GM12872 (cell line): ENCODE measurements around the gene BOD1L1.

Experiments used
- TF ChIP-seq, protein P1 (sequence below): IDR thresholded peaks from 3 replicates; pipeline ENCODE4 v1.5.1; 2011; ENCODE audit warnings: low read depth, mild to moderate bottlenecking, low read length, moderate library complexity; ENCODE audit not compliant: insufficient read depth

The BOD1L1 gene

DNA sequence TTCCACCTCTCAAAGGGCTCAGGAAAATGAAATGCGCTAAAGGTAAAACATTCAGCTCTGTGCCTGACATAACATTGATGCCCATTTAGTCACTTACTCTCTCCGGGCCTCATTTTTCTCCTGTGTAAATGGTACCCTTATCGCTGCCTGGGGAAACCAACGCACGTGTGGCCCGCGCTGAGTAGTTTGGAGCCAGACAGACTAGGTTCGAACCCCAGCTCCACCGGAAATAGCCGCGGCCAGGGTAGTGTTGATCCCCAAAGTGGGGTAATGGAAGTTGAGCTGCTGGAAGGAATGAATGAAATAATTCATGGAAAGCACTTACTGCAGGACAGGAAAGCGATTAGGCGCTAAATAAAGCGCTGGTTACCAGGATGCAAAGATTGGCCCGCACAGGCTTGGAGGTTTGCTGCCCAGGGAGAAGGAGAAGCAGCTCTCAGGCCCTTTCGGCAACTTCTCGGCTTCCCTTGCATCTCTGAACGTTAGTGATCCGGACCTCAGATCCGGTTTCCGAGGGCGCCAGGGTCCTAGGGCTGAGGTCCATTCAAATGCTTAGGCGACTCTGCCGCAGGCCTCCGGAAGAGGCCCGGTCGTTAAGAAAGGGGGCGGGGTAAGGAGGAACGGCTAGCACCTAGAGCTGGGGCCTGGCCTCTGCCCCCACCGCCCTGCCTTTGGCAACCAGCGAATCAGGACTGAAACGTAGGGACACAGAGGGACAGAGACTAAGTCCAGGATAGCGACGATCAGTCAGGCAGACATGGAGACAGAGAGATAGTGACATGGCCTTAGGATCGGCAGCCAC, 96.5 kb downstream of the BOD1L1 start:
- TF ChIP-seq, protein P1, sequence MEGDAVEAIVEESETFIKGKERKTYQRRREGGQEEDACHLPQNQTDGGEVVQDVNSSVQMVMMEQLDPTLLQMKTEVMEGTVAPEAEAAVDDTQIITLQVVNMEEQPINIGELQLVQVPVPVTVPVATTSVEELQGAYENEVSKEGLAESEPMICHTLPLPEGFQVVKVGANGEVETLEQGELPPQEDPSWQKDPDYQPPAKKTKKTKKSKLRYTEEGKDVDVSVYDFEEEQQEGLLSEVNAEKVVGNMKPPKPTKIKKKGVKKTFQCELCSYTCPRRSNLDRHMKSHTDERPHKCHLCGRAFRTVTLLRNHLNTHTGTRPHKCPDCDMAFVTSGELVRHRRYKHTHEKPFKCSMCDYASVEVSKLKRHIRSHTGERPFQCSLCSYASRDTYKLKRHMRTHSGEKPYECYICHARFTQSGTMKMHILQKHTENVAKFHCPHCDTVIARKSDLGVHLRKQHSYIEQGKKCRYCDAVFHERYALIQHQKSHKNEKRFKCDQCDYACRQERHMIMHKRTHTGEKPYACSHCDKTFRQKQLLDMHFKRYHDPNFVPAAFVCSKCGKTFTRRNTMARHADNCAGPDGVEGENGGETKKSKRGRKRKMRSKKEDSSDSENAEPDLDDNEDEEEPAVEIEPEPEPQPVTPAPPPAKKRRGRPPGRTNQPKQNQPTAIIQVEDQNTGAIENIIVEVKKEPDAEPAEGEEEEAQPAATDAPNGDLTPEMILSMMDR = no peak

- TF ChIP-seq, protein P1 = no peak
Observed at GRCh38 chr4:13529128-13529919, 98.2 kb downstream of the BOD1L1 start.

DNA sequence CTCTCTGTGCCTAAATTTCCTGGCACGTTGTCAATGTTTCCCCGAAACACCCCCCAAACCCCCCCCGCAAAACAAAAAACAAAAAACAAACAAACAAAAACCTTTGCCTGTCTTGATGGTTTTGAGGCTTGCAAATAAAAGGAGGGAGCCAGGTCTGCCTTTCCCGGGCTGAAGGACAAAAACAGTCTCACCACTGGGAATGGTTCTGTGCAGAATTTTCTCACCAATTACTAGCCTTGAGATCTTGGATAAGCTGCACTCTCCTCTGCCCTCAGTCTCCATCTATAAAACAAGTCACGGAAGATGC, 98.8 kb downstream of the BOD1L1 start:
- TF ChIP-seq, protein P1 = no peak

- TF ChIP-seq, protein P1 = no peak
Observed at GRCh38 chr4:13527981-13528820, 99.3 kb downstream of the BOD1L1 start.

GRCh38 chr4:13527192-13527980, 100.1 kb downstream of the BOD1L1 start:
- TF ChIP-seq, protein P1 = no peak

GRCh38 chr4:13526658-13527057, 100.9 kb downstream of the BOD1L1 start:
- TF ChIP-seq, protein P1 = no peak
